HG03175 (cell line): ENCODE measurements around the gene TBC1D4.

Experiments
- ATAC-seq: cut with Tn5 transposase; IDR thresholded peaks from one replicate; pipeline ENCODE4 v1.9.1; 2021; ENCODE audit warnings: mild to moderate bottlenecking, moderate library complexity; ENCODE audit not compliant: unreplicated experiment

Gene TBC1D4

DNA sequence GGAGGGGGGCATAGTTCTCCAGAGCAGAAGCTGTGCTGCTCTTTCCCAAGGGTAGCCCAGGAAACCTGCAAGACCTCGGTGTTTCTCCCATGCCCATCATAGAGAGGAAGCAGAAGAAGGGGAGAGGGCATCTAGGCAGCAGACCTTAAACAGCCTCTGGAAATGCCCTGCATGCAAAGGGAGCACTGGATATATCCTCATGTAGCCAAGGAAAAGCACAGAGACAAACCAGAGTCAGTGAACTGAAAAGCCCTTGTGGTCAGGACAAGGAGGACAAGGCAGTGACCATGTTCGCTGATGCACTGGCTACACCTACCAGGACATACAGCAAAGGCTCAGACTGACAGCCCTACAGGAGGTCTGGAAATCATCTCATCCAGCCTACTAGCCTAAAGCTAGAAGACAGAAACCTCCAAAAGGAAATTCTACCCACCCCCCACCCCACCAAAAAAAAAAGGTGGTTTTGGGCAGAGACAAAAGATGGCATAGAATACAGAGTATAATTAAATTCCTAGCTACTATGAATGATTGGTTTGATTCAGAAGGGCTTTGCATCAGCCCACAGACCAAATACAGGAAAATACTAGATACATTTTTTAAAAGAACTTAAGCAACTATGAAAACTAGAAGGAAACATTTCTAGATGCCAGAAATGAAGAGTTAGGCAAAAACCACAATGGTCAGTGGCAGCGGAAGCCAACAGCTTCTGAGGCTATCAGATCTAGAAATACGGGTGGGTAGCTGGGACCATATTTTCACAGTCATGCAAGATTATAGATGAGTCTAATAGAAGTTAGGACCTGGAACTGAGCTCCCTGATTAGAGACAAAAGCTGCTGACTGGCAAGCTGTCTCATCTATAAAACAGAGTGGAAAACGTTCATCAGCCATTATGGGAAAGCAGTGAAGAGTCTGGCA lies 4.4 kb upstream of the TBC1D4 start:
- ATAC-seq: no peak

DNA sequence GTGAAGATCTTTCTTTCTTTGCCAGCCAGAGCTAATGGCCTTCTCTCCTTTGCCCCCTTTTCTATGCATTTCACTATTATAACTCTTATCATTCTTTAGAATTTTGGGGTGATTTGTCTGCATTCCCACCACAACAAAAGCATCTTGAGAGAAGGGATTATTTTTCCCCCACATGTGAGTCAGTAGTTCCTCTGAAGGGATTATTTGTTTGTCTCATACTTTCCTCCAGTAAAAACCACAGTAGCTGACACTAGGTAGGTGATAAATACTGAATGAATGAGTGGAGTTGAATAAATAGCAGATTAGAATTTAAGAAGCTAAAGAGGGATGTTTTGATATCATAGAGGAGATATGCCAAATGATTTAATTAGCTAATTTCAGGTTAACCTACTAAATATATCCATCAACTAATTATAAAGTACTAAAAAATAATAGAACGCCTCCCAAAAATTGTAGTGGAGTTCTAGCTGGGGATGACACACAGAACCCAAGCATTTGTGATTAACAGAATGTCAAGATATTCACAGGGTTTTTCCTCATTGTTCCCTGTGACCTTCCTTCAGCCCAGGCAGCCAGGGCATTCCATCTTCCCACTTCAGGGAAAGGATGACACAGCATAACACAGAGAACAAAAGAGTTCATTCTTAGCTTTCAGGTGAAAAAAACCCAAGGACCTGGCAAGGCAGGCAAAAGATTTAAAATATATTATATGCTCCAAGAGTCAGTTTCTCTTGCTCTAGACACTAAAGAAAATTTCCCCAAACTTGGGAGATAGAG lies 3.5 kb upstream of the TBC1D4 start:
- ATAC-seq: no peak

DNA sequence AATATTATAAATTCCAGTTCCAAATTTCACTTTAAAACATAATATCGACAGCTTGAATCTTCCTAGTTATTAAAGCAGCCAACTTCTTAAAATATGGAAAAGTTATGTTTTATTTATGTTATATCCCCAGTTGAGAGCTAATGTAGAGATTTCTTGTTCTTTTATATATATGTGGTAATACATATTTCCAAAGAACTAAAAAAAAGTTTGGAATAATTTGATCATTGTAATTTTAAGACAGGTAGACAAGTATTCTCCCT lies 781 bp upstream of the TBC1D4 start:
- no peak for ATAC-seq

DNA sequence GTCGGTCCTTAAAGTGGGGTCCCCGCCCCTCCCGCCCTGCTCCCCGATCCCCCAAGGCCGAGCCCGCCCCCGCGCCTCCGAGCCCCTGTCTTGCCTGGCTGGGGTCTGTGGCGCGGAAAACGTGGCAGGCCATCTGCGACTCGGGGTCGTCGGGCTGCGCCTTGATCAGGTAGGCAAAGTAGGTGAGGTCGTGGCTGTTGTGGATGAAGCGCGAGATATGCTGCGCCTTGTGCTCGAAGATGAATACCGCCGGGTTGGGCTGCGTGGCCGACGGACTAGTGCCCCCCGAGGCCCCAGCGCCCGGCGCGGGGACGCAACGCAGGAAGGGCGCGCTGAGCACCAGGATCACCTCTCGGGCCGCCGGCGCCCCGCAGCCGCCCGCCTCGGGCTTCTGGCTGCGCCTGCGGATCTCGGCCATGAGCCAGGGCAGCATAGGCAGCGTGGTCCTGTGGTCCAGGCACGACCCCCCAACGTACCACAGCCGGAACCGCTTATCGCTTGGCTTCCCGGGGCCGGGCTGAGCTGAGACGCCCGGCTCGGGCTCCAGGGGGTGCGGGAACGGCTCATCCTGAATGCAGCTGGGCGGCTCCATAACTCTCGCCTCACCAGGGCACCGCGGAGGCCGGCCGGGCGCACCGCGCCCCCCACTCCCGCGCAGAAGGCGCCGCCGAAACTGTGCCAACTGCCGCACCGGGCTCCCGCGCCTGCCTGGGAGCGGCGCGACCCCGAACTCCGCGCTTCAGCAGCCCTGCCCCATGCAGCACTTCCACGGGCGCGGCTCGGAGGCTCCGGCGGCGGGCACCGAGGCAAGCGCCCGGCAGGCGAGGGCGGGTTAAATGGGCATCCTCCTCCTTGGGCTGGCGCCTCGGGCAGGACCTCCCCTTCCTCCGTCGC lies 546 bp downstream of the TBC1D4 start:
- peak; percentile 22 for ATAC-seq

DNA sequence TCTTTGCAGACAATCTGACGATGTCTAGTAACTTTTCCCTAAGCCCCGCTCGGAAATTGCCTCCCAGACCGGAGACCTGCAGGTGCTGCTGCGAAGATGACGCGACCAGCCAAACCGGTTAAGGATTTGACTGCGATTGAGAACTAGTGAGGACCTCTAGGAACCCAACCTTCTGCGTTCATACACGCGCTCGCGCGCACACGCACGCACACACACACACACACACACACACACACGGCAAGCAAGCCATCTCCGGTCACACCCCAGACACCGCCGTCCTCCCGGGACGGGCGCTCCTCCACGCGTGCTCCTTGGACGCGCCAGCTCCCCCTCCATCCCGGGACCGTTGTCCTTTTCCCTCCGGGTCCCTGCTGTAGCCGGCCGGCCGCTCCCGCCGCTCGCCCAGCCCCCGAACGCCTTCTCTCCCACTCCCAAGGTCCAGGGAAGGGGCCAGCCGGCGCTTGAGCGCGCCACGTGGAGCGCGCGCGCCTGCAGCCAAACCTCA lies 1.2 kb downstream of the TBC1D4 start:
- ATAC-seq: no peak

DNA sequence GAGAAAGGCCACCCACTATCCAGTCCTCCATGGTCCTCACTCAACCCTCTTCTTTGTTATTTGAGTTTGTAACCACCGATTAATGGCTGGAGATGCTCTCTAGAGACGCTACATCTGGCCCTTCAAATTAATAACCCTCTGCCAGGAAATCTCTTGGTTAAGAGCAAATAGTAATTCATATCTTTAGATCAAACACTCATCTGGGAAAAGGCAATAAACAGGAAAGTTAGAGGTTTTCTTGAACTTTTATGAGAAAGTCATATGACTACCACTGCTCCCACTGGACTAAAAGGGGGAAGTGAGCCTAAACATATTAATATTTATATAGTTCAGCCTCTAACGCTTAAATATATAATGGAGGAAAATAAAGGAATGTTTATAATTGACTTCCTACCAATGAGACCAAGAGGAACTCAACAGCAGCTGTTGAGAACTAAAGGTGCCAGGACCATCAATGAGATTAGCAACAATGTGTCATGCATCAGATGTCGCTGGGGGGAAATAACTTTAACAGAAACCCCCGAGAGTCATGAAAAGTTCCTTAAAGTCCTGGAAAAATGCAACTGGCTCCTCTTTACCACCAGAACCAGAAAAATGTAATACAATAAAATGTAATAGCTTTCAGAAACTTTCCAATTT lies 2.7 kb downstream of the TBC1D4 start:
- ATAC-seq: no peak

DNA sequence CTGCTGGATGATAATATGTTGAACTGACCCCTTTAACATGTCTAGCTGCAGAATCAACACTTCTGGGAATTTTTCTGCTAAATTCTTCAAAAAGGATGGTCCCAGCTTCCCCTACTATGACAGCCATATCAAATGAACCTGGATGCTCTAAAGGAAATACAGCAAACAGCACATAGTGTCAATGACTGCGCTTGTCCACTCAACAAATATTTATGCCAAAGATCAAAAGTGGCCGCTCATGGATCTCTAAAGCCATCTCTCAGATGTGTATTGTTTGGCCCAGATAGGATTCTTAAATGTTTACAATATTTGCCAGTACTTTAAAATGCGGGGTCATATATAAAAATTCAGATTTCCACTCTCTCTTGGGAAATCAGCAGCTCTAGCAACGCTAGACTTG lies 3.3 kb downstream of the TBC1D4 start:
- no peak for ATAC-seq

DNA sequence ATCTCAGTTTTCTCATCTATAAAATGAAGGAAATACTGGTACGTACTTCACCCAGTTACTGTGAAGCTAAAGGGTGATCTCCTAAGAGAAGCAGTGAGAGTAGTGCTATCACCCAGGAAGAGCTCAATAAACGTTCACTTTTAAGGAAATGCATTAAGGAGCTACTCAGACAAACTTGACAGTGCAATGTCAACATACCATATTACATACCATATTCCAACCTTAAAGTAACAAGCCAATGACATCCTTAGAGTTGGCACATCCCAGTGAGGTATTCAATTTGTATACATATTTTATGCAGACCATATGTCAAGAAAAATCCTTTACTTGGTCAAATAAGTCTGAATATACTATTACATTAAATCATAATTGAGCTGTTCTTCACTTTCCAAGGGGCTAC lies 7.0 kb downstream of the TBC1D4 start:
- no peak for ATAC-seq

DNA sequence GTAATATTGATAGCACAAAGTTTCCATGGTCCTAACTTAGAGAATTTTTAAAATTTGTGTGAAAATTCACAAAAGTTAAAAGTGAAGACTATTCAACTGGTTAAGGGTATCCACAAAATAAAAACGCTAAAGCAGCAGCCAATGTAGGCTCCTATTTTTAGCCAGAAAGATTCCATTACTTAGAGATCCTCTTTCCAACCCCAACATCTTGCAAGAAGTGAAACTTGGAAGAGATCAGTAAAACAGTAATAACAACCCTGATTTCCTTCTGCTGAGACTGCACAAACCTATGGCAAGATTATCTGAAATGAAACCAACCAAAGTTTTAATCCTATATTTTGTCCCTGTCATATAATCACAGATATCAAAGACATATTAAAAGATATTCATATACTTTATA lies 8.5 kb downstream of the TBC1D4 start:
- no peak for ATAC-seq

DNA sequence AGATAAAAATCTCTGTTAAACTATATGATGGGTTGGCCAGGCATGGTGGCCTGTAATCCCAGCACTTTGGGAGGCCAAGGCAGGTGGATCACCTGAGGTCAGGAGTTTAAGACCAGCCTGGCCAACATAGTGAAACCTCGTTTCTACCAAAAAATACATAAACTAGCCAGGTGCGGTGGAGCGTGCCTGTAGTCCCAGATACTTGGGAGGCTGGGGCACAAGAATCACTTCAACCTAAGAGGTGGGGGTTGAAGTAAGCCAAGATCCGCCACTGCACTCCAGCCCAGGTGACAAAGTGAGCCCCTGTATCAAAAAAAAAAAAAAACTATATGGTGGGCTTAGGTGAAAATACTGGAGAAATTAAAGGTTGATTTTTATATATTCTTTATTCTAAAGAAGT lies 11.3 kb downstream of the TBC1D4 start:
- no peak for ATAC-seq

DNA sequence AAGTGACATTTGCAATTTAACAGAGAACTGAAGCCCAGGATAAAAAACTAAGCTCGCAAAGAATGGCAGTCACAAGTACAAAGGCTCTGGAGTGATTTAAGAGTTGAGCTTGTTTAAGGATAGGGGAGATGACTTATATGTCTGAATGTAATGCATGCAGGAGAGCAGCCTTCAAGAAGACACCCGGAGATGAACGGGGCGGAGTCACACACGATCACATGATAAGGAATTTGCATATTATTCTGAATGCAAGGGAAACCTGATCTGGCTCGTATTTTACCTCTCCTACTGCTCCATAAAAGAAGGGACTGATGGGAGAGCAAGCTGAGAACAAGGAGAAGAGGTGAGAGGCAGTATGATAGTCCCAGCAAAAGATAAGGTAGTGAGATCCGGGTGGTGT lies 12.9 kb downstream of the TBC1D4 start:
- ATAC-seq: no peak

DNA sequence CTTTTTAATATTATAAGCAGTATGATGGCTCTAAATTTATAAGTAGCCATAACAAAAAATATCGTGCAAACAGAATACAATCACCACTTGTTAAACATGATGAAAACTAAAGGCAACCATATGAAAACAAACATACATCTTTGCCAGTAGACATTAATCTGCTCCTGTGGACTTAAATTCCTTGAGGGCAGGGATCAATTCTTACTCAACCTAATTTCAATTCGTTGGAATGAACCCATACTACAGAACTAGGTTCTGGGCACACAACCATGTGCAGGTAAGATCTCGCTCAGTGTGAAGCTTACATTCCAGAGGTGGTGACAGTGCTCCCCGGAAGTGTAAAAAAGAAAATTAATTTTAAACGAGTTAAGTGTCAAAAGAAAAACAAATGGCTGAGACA lies 13.4 kb downstream of the TBC1D4 start:
- ATAC-seq: no peak

DNA sequence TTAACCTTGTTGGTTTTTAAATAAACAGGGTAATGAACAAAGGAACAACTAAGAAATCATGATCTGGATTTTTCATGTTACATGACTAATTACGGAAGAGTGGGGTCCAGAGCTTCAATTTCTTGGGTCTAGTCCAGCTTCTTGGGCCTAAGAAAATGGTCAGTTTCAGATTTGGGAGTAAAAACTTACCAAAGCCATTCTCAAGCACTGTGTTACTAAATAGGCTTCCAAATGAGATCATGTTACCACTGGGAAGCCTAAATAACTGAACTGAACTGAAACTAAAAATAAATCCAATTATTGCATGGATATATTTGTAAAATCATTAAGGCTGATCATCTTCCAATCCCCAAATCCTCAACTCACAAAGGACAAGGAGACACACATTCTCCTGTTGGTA lies 13.9 kb downstream of the TBC1D4 start:
- no peak for ATAC-seq

DNA sequence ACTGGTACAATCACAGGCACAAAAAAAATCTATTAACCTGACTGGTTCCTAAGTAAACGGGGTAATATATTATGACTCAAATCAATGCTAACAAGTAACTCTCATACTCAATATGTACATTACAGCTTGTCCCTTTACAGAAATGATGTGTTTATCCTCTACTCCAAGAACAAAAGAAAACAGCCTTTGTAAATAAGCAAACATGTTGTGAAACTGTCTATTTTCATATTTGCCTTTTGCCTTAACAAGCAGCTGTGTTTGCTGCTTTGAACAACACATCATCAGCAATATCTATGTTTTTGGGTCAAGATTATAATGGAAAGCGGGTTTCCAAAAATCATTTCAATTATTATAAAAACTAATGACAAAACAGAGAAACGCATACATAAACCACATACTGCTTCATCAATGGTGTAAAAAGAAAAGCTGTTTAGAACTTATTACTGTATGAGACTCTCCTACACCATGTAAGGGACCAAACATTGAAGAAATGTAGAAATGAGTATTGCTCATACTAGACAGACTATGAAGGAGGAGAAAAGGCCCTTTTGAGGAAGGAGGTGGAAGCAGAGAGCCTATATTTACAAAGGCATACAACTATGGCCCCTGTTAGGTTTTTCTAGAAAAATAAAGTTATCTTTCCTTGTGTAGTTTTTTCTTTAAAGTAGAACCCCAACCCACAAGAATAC lies 14.8 kb downstream of the TBC1D4 start:
- peak; percentile 50 for ATAC-seq

DNA sequence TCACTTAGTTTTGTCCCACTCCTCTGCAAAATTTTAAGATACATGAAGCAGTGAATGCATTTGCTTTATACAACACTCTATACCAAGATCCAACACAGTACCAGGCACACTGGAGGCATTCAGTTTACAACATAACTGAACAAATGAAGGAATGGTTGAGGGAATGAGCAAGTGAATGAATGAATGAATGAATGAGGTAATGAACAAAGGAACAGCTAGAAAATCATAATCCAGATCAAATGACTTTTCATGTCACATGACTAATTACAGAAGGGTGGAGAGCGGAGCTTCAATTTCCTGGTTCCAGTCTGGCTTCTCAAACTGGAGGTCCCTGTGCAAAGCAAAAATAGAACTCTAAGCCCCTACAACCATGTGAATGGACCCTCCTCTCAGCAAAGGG lies 16.7 kb downstream of the TBC1D4 start:
- ATAC-seq: no peak

DNA sequence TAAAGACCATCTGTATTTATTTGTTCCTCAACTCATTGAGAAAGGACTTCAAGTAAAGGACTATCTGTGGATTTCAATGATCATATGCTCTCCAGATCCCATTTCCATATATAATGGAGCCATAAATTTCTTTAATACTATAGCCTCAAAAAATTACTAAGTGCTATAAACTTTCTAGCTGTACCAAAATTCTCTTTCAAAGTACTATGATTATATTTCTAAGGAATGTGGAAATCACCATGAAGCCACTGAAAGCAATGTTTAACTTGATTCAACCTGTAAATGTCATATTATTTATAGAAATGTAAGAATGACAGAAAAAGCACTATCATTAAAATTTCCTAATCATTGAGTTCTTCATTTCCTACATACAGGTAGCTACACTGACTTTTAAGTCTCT lies 20.7 kb downstream of the TBC1D4 start:
- ATAC-seq: no peak

DNA sequence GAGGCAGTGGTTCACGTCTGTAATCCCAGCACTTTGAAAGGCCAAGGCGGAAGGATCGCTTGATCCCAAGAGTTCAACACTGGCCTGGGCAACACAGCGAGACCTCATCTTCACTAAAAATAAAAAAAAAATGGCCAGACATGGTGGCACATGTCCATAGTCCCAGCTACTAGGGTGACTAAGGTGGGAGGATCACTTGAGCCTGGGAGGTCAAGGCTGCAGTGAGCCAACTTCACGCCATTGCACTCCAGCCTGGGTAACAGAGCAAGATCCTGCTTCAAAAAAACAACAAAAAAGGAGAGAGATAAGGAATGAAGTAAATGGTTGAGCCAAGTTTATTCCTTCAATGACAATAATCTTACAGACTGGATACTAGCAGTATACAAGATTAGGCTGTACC lies 21.3 kb downstream of the TBC1D4 start:
- ATAC-seq: no peak

DNA sequence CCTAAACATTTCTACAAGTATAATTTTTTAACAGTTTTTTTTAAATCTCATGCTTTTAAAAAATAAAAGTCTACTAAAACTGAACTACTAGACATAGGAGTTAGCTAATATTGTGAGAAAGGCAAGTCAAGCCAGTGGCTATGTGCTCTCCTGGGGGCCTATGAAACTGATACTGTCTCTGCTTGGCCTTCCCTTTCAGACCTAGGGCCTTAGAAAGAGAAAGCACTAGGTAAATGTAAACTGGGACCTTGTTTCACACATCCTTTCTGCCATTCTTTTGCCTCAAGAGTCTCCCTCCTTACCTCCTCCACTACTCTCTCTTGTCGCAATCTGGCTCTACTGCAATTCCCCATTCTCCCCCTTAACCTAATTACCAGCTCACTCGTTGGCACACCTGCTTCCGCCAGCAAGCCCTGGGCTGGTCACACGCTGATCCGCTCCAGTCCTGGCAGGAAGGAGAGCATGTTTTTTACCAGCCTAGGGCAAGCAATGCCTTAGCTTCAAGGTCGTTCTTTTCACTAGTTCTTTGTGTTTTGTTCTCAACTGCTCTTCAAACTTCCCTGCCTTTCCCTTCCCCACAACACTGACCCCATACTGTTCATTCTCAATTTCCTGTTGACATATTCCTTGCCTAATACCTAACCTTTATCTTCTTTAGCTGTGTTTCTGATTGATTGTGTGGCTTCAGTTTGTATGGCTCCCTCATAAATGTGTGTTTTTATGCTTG lies 23.1 kb downstream of the TBC1D4 start:
- peak; percentile 100 for ATAC-seq

DNA sequence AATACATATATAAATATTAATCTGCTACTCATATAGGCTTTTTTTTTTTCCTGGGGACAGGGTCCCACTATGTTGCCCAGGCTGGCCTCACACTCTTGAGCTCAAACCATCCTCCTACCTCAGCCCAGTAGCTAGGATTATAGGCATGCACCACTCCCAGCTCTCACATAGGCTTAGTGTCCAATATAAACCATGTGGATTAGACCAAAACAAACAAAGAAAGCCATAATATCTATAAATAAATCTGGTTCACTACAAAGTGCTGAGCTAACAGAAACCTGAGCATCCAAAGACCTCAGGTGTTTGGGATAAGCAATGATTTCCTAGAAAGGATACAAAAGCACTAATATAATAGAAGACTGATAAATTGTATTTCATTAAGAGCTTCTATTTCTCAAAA lies 26.0 kb downstream of the TBC1D4 start:
- no peak for ATAC-seq

DNA sequence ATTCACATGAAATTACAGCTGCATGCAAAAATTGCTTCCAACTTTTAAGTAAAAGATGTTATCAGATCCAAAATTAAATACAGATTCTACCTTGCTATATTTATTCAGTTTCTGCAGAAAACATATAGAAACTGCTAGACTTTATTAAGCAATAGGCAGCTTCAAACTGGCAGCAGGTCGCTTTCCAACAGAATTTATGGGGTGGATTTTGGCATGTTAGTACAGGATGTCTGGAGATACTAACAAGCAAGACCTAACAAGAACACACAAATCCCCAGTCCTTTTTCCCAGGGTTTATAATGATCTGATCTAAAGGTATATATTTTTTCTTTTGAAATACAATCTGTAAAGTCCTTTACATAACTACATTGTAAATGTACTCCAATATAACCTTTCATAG lies 27.5 kb downstream of the TBC1D4 start:
- ATAC-seq: no peak
